Retinal pigment epithelial cell (primary cell): ENCODE results near the gene NMNAT2.

Experiments used
- DNase-seq: peaks from one replicate; pipeline ENCODE4 v3.0.0-alpha.2; 2010; ENCODE audit warnings: low read depth
- H3K4me3 ChIP-seq: 2 replicates; pipeline ENCODE4 v1.5.1; 2011; ENCODE audit warnings: mild to moderate bottlenecking, low read length, control low read depth, moderate library complexity
- CTCF ChIP-seq: conservative IDR thresholded peaks from 2 replicates; pipeline ENCODE4 v1.5.1; 2011; ENCODE audit warnings: low read depth, low read length, control low read depth, inconsistent platforms

NMNAT2 gene

GRCh38 chr1:183456826-183457225 lies 38.6 kb upstream of the NMNAT2 start:
- DNase-seq = no peak
- H3K4me3 ChIP-seq = no peak overlapping the region
- TF ChIP-seq CTCF = no peak

GRCh38 chr1:183454377-183454776 lies 36.2 kb upstream of the NMNAT2 start:
- no peak overlapping the region for H3K4me3 ChIP-seq
- DNase-seq = no peak
- no peak for TF ChIP-seq CTCF

GRCh38 chr1:183450093-183450492 lies 31.9 kb upstream of the NMNAT2 start:
- no peak for DNase-seq
- no peak overlapping the region for H3K4me3 ChIP-seq
- no peak for TF ChIP-seq CTCF

- TF ChIP-seq CTCF = no peak
- DNase-seq = no peak
- H3K4me3 ChIP-seq = no peak overlapping the region
Observed at GRCh38 chr1:183449223-183449770, 31.1 kb upstream of the NMNAT2 start.

GRCh38 chr1:183444243-183444642 lies 26.1 kb upstream of the NMNAT2 start:
- no peak for DNase-seq
- no peak overlapping the region for H3K4me3 ChIP-seq
- no peak for TF ChIP-seq CTCF

GRCh38 chr1:183443466-183443865 lies 25.3 kb upstream of the NMNAT2 start:
- TF ChIP-seq CTCF = no peak
- H3K4me3 ChIP-seq = no peak overlapping the region
- DNase-seq = no peak

GRCh38 chr1:183443011-183443410 lies 24.8 kb upstream of the NMNAT2 start:
- H3K4me3 ChIP-seq = no peak overlapping the region
- DNase-seq = no peak
- TF ChIP-seq CTCF = no peak
